ENCODE results near the gene NECAP2.

NECAP2 gene, protein sequence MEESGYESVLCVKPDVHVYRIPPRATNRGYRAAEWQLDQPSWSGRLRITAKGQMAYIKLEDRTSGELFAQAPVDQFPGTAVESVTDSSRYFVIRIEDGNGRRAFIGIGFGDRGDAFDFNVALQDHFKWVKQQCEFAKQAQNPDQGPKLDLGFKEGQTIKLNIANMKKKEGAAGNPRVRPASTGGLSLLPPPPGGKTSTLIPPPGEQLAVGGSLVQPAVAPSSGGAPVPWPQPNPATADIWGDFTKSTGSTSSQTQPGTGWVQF

DNA sequence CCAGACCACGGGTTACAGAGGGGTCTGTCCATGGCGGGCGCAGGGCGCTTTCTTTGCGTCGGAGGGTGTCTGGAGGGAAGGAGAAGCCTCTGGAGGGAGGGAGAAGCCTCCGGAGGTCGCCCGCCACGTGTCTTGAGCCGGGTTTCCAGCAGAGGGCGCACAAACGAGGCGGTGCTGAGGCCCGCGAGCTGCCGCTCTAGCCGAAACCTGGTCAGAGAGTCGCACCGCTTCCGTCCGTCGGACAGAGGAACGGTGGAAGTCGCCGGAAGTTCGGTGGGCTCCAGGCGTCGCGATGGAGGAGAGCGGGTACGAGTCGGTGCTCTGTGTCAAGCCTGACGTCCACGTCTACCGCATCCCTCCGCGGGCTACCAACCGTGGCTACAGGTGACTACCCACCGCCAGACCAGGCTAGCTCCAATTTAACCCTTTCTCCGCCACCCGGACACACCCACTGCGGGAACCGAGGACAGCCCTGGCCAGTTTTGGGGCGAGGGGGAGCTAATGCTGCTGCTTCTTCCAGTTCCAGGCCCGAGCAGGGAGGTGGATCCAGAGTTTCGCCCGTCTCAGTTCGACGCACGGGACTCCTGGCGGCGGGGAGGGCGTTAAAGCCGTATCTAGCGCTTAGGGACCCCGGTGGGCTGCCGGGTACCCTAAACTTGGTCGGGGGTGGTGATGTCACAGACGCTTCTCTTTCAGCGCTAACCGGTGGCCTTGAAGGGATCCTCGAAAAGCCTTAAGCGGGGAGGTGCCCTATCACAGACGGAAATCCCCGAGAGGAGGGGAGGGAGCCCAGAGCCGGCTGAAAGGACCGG is at the start of gene NECAP2:
Gene NECAP2 (plus strand): TSS at position 255 of the 812 bp plus-strand sequence. CDS start 38 bp downstream, at position 293.
- peak; percentile 95 for DNase-seq

DNA sequence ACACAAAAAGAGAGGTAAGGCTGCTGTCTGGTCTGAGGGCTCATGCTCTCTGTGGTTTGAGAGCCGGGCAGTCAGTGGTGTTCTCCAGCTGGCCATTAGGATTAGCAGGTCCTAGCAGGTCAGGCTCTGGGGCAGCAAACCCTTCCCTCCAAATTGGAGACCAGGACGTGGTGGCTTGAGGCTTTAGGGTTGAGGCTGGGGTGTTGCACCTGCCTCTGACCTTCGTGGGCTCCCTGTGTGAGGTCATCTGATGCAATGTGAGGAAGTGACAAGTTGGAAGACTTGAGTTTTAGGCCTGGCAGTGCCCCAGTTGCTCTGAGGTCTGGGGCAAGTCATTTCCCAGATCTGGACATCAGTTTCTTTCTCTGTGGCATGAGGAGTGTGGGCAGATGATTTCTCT is 49.1 kb upstream of the NECAP2 start:
- no peak for DNase-seq

DNA sequence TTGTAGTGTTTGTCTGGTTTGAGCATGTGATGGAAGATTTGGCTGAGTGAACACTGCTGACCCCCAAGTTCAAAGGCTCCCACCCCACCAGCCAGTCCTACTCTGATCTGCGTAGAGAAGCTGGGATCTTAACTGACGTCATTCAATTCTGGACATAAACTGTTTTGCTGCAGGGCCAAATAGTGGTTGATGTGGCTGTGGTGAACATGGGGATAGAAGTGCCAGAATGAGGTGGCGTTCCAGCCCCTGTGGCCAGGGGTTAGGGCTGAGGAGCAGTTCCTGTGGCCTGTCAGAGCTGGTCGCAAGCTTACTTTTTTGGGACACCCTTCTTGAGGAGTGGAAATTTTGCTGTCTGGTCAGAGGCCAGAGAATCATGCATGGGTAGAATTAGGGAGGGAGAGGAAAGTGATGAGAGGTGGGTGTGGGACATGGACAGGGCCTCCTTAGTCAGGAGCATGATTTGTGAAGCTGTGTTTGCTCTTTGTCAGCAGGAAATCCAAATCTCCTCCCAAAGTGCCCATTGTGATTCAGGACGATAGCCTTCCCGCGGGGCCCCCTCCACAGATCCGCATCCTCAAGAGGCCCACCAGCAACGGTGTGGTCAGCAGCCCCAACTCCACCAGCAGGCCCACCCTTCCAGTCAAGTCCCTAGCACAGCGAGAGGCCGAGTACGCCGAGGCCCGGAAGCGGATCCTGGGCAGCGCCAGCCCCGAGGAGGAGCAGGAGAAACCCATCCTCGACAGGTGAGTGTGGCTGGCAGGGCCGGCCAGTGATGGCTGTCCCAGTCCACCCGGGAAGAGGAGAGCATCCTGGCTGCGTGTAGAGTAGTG is 47.6 kb upstream of the NECAP2 start:
- no peak for DNase-seq

DNA sequence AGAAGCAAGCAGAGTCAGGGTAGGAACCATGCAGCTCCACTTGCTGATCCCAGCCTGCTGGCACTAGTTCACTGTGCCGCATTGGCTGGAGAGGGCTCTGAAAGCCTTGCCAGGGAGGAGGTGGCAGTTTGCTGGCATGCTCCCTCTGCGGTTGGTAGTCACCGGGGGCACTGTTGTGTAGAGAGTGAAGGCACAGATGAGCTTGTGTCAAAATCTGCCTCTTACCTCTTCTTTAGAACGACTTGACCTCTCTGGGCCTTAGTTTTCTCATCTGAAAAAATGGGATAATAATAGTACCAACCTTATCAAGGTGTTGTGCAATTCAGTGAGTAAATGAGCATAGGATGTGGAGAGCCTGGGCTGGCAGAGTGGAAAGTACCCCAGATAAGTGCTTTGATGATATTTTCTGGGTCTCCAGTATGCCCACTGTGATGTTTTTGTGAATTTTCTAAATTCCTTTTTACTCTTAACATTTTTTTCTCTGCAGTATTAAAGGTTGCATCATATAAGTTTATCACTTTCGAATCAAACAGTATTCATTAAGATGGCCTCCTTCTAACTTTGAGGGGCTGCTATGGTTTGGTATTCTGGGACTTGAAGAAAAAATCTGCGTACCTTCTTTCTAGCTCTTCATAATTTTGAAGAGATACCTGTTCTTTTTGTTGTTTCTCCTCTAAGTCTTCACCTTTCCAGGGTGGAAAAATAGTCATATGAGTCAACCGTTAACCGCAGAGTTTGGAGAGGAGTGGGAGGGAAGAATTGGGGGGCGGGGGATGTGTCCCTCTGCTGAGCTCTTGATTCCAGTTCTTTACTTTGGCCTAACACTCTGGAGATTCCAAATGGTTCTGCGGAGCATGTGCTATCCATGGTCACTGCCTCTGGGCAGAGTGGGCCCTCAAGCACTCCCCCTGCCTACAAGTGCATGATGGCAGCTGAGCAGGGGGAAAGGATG is 46.7 kb upstream of the NECAP2 start:
- no peak for DNase-seq

DNA sequence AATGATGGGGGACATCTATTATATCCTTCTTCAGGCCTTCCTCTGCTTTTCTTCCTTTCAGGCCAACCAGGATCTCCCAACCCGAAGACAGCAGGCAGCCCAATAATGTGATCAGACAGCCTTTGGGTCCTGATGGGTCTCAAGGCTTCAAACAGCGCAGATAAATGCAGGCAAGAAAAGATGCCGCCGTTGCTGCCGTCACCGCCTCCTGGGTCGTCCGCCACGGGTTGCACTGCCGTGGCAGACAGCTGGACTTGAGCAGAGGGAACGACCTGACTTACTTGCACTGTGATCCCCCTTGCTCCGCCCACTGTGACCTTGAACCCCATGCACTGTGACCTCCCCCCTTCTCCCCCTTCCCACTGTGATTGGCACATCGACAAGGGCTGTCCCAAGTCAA is 45.5 kb upstream of the NECAP2 start:
- DNase-seq = no peak

DNA sequence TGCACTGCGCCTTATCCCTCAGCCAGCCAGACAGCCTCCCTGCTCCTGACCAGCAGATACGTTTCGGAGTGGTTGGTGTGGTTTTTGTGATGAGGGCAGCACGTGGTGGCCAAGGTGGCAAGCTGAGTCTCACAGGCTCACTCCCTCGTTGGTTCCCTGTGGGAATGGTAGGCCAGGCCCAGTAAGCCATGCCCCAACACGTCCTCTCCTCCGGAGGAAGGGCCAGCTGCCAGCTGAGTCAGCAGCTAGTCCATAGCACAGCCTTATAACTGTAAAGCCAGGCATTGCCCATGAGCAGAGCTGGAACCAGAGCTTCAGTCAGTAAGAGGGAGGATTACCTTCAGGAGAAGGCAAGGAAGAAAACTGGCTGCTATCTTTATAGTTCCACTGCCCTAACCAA is 43.9 kb upstream of the NECAP2 start:
- DNase-seq = peak; percentile 51

DNA sequence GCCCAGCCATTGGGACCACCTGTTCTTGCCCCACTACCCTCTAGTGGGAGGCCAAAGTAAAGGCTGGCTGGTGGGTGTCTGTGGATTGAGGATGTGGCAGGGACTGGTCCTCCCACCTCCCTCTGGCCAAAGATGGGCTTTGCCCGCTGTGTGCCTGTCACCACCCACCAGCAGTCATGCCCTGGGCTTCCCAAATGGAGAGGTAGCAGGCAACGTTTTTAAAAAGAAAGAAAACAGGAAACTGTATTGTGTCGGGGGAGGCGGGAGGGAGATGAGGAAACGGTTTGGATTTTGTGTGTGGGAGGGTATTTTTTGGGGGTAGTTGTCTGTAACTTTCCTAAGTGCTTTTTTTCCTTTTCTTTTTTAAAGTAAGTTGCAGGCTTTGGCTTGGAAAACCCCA is 43.4 kb upstream of the NECAP2 start:
- DNase-seq = no peak

DNA sequence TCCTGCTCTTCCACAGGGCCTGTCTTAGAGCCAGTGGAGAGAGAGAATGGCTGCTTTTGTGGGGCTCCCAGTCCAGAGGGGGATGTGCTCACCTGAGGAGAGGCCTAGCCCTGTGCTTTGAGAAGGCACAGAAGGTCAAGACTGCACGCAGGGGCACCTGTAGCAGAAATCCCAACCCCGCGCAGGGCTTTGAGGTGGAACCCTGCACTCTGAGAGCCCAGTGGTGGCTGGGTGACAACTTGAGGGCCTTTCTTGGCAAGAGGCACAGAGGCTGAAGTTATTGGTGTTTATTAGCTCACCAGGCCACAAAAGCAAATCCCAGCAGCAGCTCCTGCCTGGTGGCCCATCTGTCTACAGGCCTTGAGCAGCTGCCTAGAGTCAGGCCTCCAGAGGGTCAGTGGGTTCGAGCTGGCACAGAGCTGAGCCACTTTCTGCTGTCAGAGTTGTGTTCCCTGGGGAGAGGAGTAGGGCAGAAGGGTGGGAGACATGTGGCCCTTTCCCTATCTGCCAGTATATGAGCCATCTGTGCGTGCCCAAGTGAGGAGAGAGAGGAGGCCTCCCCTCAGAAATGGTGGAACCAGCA is 42.1 kb upstream of the NECAP2 start:
- DNase-seq = no peak

DNA sequence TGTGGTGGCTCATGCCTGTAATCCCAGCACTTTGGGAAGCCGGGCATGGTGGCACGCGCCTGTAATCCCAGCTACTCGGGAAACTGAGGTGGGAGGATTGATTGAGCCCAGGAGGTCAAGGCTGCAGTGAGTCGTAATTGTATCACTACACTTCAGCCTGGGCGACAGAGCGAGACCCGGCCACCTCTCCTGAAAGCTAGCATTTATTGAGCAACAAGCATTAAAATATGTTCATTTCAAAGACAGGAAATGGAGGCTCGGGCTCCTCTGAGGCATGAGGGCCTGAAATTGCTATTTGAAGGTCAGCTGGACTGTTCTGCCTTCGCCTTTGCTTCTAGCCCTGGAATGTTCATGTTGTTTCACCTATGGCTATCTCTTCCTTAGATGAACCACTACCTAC is 37.8 kb upstream of the NECAP2 start:
- DNase-seq = no peak

DNA sequence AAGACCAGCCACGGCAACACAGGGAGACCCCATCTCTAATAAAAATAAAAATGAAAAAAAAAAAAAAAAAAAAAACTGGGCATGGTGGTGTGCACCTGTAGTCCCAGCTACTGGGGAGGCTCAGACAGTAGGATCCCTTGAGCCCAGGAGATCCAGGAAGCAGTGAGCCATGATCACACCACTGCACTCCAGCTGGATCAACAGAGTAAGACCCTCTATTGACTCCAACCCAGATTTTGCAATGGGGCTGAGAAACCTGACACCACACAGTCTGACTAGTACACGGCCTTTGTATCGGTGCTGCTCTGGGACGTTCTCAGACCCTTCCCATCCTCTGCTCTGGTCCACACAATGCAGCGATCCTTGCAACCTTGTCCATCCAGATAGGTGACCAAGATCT is 35.1 kb upstream of the NECAP2 start:
- DNase-seq = no peak

DNA sequence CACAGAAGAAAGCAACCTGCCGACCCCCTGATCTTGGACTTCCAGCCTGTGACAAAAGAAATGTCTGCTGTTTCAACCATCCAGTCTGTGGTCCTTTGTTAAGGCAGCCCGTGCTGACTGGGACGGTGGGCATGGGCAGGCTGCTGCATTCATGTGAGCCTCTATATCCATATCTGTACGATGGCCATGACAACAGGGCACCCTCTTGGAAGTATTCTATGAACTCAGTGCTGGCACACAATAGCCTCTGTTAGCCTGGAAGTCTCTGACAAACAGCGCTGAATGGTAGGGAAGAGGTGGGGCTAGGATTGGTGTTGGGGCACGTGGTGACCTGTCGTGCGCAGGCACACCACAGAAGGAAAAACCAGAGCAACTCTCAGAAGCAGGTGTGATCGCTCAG is 33.7 kb upstream of the NECAP2 start:
- DNase-seq = no peak

DNA sequence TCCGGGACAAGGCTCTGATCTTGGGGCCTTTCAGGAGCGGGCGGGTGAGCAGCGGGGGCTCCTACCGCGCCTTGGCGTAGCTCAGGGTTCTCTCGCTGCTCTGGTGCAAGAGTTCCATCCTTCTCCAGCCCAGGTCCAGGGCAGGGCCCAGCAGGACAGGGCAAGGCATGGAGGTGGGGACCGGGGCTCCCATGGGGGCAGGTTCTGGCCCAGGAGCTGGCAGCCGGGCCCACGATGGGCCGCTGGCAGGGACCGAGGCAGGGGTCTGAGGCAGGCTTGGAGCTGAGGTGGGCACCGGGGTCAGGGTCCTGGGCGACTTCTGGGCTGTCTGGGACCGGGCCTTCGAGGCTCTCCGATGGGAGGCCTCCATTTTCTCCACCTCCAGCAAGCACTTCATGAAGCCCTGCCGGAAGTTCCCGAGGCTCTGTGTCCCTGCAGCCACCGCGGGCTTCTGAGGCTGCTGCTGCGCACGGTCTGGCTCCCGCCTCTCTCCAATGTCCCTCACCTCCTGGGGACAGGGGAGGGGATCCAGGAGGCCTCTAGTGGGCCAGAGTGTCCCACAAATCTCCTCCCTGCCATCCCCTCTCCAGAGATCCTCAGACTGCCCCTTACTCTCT is 30.9 kb upstream of the NECAP2 start:
- DNase-seq = no peak

DNA sequence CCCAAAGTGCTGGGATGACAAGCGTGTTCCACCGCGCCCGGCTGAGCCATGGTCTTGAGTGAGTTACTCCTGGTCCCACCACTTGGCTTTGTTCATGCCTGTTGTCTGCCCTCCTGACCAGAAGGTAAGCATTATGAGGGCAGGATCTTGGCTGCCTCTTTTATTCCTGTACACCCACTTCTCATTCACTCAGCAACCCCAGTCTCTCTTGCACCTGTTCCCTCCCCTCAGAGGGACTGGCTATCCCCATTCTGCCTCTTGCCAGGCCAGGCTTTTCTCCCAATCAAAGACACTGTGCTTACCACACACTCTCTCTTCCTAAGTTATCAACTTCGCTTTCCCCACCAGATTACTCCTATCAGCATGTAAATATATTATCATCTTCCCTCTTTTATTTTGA is 29.7 kb upstream of the NECAP2 start:
- DNase-seq = no peak

DNA sequence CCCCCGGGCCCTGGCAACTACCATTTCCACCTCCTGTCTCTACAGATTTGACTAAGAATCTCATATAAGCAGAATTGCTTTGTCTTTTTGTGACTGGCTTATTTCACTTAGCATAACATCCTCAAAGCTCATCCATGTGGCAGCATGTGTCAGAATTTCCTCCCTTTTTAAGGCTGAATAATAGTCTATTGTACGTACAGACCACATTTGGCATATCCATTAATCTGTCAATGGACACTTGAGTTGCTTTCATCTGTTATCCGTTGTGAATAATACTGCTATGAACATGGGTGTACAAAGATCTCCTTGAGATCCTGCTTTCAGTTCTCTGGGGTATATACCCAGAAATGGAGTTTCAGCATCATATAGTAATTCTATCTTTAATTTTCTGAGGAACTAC is 27.3 kb upstream of the NECAP2 start:
- no peak for DNase-seq

DNA sequence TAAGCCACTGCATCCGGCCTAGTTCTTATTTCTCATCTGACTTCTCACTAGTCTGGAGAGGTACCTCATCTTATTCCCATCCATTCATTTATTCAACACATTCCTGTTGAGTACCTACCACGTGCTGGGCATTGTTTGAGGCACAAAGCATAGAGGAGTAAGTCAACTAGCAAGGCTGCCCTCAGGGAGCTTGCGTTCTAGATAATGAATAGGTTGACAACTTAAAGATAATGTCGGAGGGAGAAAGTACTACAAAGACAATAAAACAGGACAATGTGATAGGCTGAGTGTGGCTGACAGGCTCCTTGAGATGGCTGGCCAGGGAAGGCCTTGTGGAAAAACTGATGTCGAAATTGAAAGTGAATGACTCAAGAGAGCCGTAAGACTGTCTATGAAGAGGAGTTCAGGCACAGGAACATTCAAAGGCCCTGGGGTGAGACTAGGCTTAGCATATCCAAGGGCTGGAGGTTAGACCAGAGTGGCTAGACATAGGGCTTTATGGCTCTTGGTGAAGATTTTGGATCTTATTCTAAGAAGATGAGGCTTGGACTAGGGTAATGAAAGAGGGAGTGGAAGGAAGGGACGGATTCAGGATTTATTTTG is 21.6 kb upstream of the NECAP2 start:
- no peak for DNase-seq

DNA sequence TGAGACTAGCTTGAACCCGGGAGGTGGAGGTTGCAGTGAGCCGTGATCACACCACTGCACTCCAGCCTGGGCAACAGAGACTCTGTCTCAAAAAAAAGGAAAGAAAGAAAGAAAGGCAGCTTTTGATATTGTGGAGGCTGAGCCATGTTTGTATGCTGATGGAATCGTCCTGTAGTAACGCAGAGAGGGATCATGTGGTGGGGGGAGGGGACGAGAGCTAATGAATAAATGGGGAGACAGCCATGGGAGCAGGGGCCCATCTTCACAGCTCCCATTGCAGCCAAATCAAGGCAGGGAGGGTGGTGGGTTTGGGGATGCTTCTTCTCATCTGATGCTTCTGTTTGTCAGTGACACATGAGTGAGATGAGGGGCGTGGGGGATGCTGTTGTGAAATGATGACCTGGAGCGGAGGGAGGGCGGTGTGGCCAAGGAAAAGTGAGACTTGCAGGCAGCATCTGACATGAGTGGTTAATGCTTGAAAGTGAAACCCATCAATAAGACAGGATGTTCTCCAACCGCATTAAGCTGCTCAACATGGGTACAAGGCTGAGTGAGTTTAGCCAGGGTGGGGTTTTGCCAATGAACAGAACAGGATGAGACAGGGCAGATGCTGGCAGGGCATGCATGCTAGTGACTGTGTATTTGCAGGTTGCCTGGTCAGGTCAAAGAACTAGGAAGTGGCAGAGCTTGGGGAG is 20.0 kb upstream of the NECAP2 start:
- DNase-seq = no peak

DNA sequence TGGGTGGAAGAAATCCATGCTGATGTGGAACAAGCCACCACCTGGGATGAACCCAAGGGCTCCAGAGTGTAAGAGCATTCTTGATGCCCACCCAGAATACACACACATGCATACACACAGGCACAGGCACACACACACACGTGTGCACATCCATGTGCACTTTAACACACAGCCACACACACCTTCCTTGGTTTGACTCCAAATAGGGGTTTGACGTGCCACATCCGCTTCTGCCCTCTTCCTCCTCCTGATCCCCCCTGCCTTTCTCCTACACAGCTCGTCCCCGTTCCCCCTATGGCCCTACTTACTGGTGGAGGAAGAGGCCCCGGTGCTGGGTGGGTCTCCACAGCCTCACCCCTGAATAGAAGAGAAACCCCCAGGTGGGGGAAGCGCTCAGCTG is 19.3 kb upstream of the NECAP2 start:
- DNase-seq = no peak

DNA sequence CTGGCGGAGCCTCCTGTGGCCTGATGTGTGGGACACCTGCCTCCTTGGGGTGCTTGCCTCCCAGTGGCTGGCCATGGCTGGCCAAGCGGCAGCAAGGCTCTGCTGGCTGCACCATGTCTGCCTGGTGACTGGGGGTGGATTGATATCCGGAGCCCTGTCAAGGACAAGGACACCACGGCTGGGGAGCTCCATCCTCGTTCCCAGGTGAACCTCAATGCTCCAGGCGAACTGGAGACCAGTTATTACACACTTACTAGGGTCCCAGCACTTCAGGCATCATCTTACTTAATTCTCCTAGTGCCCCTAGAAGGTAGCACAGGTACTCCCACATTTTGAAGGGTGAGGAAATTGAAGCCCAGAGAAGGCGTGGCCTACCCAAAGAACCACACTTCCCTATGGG is 18.5 kb upstream of the NECAP2 start:
- DNase-seq = no peak

DNA sequence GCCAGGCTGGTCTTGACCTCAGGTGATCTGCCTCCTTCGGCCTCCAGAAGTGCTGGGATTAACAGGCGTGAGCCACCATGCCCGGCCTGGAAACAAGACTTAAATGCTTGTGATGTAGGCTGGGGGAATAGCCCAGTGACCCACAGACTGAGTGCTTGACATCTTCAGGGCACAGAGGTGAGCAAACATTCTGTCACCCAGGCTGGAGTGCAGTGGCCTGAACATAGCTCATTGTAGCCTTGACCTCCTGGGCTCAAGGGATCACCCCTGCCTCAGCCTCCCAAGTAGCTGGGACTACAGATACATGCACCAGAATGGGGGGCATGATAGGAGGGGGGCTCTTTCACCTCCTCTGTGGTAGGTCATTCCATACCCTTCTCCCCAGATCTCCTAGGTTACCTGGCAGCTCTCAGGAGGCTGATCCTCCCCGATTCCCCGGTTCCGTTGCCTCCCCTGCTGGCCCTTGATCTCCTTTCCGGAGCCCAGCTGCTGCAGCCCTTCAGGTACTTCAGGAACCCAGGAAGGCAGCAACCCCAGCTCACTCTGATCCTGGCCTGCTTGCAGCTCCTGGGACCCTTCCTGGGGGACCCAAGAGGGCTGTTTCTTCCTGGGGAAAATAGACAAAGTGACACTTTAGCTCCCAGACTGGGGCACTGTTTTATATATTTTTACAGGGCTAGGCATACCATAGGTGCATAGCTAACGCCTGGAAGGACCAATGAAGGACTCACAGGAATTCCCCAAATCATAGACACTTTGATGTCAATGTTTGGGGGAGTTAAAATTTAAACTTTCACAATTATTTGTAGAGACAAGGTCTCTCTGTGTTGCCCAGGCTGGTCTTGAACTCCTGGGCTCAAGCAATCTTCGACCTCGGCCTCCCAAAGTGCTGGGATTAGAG is 15.1 kb upstream of the NECAP2 start:
- DNase-seq = no peak
